Ishikawa (cell line): Measurements from ENCODE around the gene HNMT.

ENCODE experiments used
- CREB1 ChIP-seq: IDR thresholded peaks from 2 replicates; pipeline ENCODE4 v1.6.1; 2012; ENCODE audit warnings: low read depth
- EGR1 ChIP-seq: IDR thresholded peaks from 2 replicates; pipeline ENCODE4 v1.6.1; 2012
- YY1 ChIP-seq: IDR thresholded peaks from 2 replicates; pipeline ENCODE4 v1.6.1; 2012; ENCODE audit warnings: low read depth
- ZBTB7A ChIP-seq: IDR thresholded peaks from 2 replicates; pipeline ENCODE4 v1.6.1; 2012; ENCODE audit warnings: low read depth
- TF ChIP-seq, protein P1 (sequence below): IDR thresholded peaks from 2 replicates; pipeline ENCODE4 v1.6.1; 2012; ENCODE audit warnings: low read depth, mild to moderate bottlenecking

GRCh38 chr2:137940154-137940553 lies 24.1 kb upstream of the HNMT start:
- TF ChIP-seq, protein P1, sequence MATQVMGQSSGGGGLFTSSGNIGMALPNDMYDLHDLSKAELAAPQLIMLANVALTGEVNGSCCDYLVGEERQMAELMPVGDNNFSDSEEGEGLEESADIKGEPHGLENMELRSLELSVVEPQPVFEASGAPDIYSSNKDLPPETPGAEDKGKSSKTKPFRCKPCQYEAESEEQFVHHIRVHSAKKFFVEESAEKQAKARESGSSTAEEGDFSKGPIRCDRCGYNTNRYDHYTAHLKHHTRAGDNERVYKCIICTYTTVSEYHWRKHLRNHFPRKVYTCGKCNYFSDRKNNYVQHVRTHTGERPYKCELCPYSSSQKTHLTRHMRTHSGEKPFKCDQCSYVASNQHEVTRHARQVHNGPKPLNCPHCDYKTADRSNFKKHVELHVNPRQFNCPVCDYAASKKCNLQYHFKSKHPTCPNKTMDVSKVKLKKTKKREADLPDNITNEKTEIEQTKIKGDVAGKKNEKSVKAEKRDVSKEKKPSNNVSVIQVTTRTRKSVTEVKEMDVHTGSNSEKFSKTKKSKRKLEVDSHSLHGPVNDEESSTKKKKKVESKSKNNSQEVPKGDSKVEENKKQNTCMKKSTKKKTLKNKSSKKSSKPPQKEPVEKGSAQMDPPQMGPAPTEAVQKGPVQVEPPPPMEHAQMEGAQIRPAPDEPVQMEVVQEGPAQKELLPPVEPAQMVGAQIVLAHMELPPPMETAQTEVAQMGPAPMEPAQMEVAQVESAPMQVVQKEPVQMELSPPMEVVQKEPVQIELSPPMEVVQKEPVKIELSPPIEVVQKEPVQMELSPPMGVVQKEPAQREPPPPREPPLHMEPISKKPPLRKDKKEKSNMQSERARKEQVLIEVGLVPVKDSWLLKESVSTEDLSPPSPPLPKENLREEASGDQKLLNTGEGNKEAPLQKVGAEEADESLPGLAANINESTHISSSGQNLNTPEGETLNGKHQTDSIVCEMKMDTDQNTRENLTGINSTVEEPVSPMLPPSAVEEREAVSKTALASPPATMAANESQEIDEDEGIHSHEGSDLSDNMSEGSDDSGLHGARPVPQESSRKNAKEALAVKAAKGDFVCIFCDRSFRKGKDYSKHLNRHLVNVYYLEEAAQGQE, result no peak
- TF ChIP-seq YY1 (no peak), ZBTB7A (no peak), CREB1 (no peak), EGR1 (no peak)
